Naive B cell (primary cell): ENCODE data around the gene PER1. TPM values are rescaled to one million over a fixed set of nuclear protein-coding genes. Genes with fewer than 3 reads are reported as not detected.

Experiments
- ATAC-seq, 2 donors: fragments of 150-1000 bp; cut with Tn5 transposase; 2 replicates each; pipeline ENCODE4 v1.10.0; 2021; ENCODE audit warnings: low read depth in 2 of 2, mild to moderate bottlenecking in 2 of 2, moderate library complexity in 2 of 2
- DNase-seq: peaks from one replicate; pipeline ENCODE4 v3.0.0; 2022
- H3K27ac Mint-ChIP-seq, 6 donors: one replicate each; pipeline ENCODE4 v1.8.0; 2020 to 2022; ENCODE audit warnings: mild to moderate bottlenecking in 6 of 6, mixed read lengths in 6 of 6, moderate library complexity in 5 of 6, inconsistent platforms in 2 of 6
- H3K27me3 Mint-ChIP-seq, 3 donors: one replicate each; pipeline ENCODE4 v1.8.0; 2021 to 2022; ENCODE audit warnings: mixed read lengths in 3 of 3, mild to moderate bottlenecking in 1 of 3
- H3K36me3 Mint-ChIP-seq, 2 donors: one replicate each; pipeline ENCODE4 v1.8.0; 2020 to 2022; ENCODE audit warnings: mixed read lengths in 2 of 2, inconsistent platforms in 1 of 2, mild to moderate bottlenecking in 1 of 2
- H3K4me1 Mint-ChIP-seq, 3 donors: one replicate each; pipeline ENCODE4 v1.8.0; 2020 to 2022; ENCODE audit warnings: mixed read lengths in 3 of 3, inconsistent platforms in 1 of 3, mild to moderate bottlenecking in 1 of 3, moderate library complexity in 1 of 3
- H3K4me3 Mint-ChIP-seq, 8 donors: one replicate each; pipeline ENCODE4 v1.8.0; 2020 to 2022; ENCODE audit warnings: mild to moderate bottlenecking in 8 of 8, mixed read lengths in 8 of 8, moderate library complexity in 8 of 8, inconsistent platforms in 2 of 8
- H3K9me3 Mint-ChIP-seq, 7 donors: one replicate each; pipeline ENCODE4 v1.8.0; 2020 to 2022; ENCODE audit warnings: mixed read lengths in 7 of 7, mild to moderate bottlenecking in 5 of 7, inconsistent platforms in 2 of 7, moderate library complexity in 1 of 7
- polyA plus RNA-seq, 6 donors: library from polyadenylated mRNA; unstranded; fragments of 300-500 nt; fragmentation: Illumina TruSeq; gene quantifications; one replicate each; pipeline ENCODE4 v1.2.3, GENCODE V29; 2021; ENCODE audit warnings: low read depth in 6 of 6

Gene PER1
- 10 to 100 TPM in 5 of 6 donors, 1 to 10 TPM in 1; 4.5 to 20.9 (median 13.5) TPM for polyA plus RNA-seq

- Mint-ChIP-seq H3K4me3 (peak within 1 kb of the TSS in 5 of 8 donors; percentile 91 to 96 (median 94)), H3K27ac (peak within 1 kb of the TSS in 4 of 6 donors; percentile 97 to 100 (median 98)), H3K36me3 (peaks cover 0 to 9% of the 10 kb centered on the region in 2 donors), H3K9me3 (no peaks in the 10 kb centered on the region), H3K4me1 (peaks cover 22 to 45% (median 26%) of the 10 kb centered on the region in 3 donors), H3K27me3 (no peaks in the 10 kb centered on the region)
- ATAC-seq (peak in 1 of 2 donors; percentile 1), DNase-seq (peak; percentile 64)
Measured at GRCh38 chr17:8152112-8152775, at the start of gene PER1. Gene PER1 (minus strand): TSS chr17:8152404. CDS start chr17:8150706, 1,698 bp downstream.

GRCh38 chr17:8192070-8192815, 40.0 kb upstream of the PER1 start:
- ATAC-seq, result no peak
- peaks cover 10 to 11% (median 11%) of the 10 kb centered on the region in 3 donors for H3K4me1 Mint-ChIP-seq
- H3K4me3 Mint-ChIP-seq, result no peak overlapping the region
- no peaks in the 10 kb centered on the region for H3K36me3 Mint-ChIP-seq
- peak; percentile 57 for DNase-seq
- H3K9me3 Mint-ChIP-seq, result no peaks in the 10 kb centered on the region
- H3K27me3 Mint-ChIP-seq, result no peaks in the 10 kb centered on the region
- no peak overlapping the region for H3K27ac Mint-ChIP-seq

GRCh38 chr17:8190506-8190905, 38.3 kb upstream of the PER1 start:
- Mint-ChIP-seq H3K4me1 (peaks cover 5 to 11% (median 11%) of the 10 kb centered on the region in 3 donors), H3K4me3 (no peak overlapping the region), H3K9me3 (no peaks in the 10 kb centered on the region), H3K27ac (peak overlapping the region in 5 of 6 donors; percentile 0 to 96 (median 77)), H3K27me3 (no peaks in the 10 kb centered on the region), H3K36me3 (no peaks in the 10 kb centered on the region)
- no peak for DNase-seq
- ATAC-seq, result no peak

GRCh38 chr17:8189711-8190477, 37.7 kb upstream of the PER1 start, which contains the start of gene BORCS6:
Gene BORCS6 (minus strand): TSS chr17:8190180. CDS start chr17:8190140, 40 bp downstream.
- no peaks in the 10 kb centered on the region for H3K27me3 Mint-ChIP-seq
- H3K36me3 Mint-ChIP-seq, result no peaks in the 10 kb centered on the region
- peak within 1 kb of the TSS in 5 of 6 donors; percentile 77 to 96 (median 93) for H3K27ac Mint-ChIP-seq
- H3K4me3 Mint-ChIP-seq, result no peak within 1 kb of the TSS
- ATAC-seq (peak; percentile 66 to 69), DNase-seq (peak; percentile 94)
- peaks cover 5 to 13% (median 11%) of the 10 kb centered on the region in 3 donors for H3K4me1 Mint-ChIP-seq
- H3K9me3 Mint-ChIP-seq, result no peaks in the 10 kb centered on the region

- Mint-ChIP-seq H3K4me1 (peaks cover 8 to 17% (median 14%) of the 10 kb centered on the region in 3 donors), H3K9me3 (no peaks in the 10 kb centered on the region), H3K4me3 (no peak overlapping the region), H3K27ac (peak overlapping the region in 4 of 6 donors; percentile 15 to 96 (median 54)), H3K36me3 (no peaks in the 10 kb centered on the region), H3K27me3 (no peaks in the 10 kb centered on the region)
- DNase-seq (peak; percentile 41), ATAC-seq (no peak)
Measured at GRCh38 chr17:8189041-8189710, 37.0 kb upstream of the PER1 start.

GRCh38 chr17:8188263-8188839, 36.1 kb upstream of the PER1 start:
- DNase-seq, result no peak
- Mint-ChIP-seq H3K4me1 (peaks cover 13 to 17% (median 17%) of the 10 kb centered on the region in 3 donors), H3K27me3 (no peaks in the 10 kb centered on the region), H3K36me3 (no peaks in the 10 kb centered on the region), H3K4me3 (no peak overlapping the region), H3K27ac (peak overlapping the region in 2 of 6 donors; percentile 36 to 72), H3K9me3 (no peaks in the 10 kb centered on the region)
- ATAC-seq, result no peak

- DNase-seq (peak; percentile 89), ATAC-seq (peak; percentile 13 to 27)
- Mint-ChIP-seq H3K4me1 (peaks cover 13 to 17% (median 17%) of the 10 kb centered on the region in 3 donors), H3K27me3 (no peaks in the 10 kb centered on the region), H3K36me3 (no peaks in the 10 kb centered on the region), H3K4me3 (no peak overlapping the region), H3K27ac (no peak overlapping the region), H3K9me3 (no peaks in the 10 kb centered on the region)
Measured at GRCh38 chr17:8187517-8188262, 35.5 kb upstream of the PER1 start.

- Mint-ChIP-seq H3K27ac (no peak overlapping the region), H3K4me3 (no peak overlapping the region), H3K27me3 (no peaks in the 10 kb centered on the region), H3K9me3 (no peaks in the 10 kb centered on the region), H3K36me3 (no peaks in the 10 kb centered on the region), H3K4me1 (peaks cover 13 to 20% (median 17%) of the 10 kb centered on the region in 3 donors)
- DNase-seq (peak; percentile 88), ATAC-seq (peak; percentile 46 to 48)
Measured at GRCh38 chr17:8186787-8187516, 34.7 kb upstream of the PER1 start.

GRCh38 chr17:8186446-8186786, 34.2 kb upstream of the PER1 start:
- ATAC-seq (no peak), DNase-seq (no peak)
- Mint-ChIP-seq H3K9me3 (no peaks in the 10 kb centered on the region), H3K36me3 (no peaks in the 10 kb centered on the region), H3K27ac (no peak overlapping the region), H3K27me3 (no peaks in the 10 kb centered on the region), H3K4me3 (no peak overlapping the region), H3K4me1 (peaks cover 13 to 22% (median 17%) of the 10 kb centered on the region in 3 donors)

- DNase-seq (peak; percentile 88), ATAC-seq (peak; percentile 13 to 18)
- Mint-ChIP-seq H3K4me3 (no peak overlapping the region), H3K27ac (no peak overlapping the region), H3K27me3 (no peaks in the 10 kb centered on the region), H3K4me1 (peaks cover 17 to 19% (median 19%) of the 10 kb centered on the region in 3 donors), H3K9me3 (no peaks in the 10 kb centered on the region), H3K36me3 (no peaks in the 10 kb centered on the region)
Measured at GRCh38 chr17:8185582-8186445, 33.6 kb upstream of the PER1 start.
